Activated T-helper 1 cell treated with anti-CD3 and anti-CD28 coated beads, Interleukin-12 subunit alpha, Interleukin-12 subunit beta, Interleukin-2, Interleukin-4 antibody, amounts not matched to agents 30 ng/mL and 10 ng/mL and 1 ng/mL, durations not matched to agents 14 hours and 24 hours and 36 hours (primary cell): Measurements from ENCODE around the gene TEX53. TPM values are rescaled to one million over a fixed set of nuclear protein-coding genes. Genes with fewer than 3 reads are reported as not detected.

Experiments
- DNase-seq: peaks from one replicate; pipeline ENCODE4 v3.0.0; 2021; ENCODE audit warnings: low spot score
- H3K27ac Mint-ChIP-seq: one replicate; pipeline ENCODE4 v1.8.0; 2021; ENCODE audit warnings: mild to moderate bottlenecking, mixed read lengths
- H3K27me3 Mint-ChIP-seq: one replicate; pipeline ENCODE4 v1.8.0; 2022; ENCODE audit warnings: mild to moderate bottlenecking, moderate library complexity, mixed read lengths; ENCODE audit not compliant: insufficient read depth
- H3K36me3 Mint-ChIP-seq: one replicate; pipeline ENCODE4 v1.8.0; 2021; ENCODE audit warnings: low read depth, mixed read lengths
- H3K4me1 Mint-ChIP-seq: one replicate; pipeline ENCODE4 v1.8.0; 2021; ENCODE audit warnings: low read depth, mixed read lengths
- H3K4me3 Mint-ChIP-seq: one replicate; pipeline ENCODE4 v1.8.0; 2021; ENCODE audit warnings: mild to moderate bottlenecking, moderate library complexity, mixed read lengths
- H3K9me3 Mint-ChIP-seq: one replicate; pipeline ENCODE4 v1.8.0; 2021; ENCODE audit warnings: mixed read lengths
- intact Hi-C: fragments of 100-400 bp; cut with micrococcal nuclease; formaldehyde crosslinking; loops from one replicate; pipeline ENCODE4 v1.15.1; 2024
- total RNA-seq: library from RNA; stranded (reverse); gene quantifications from 2 replicates; pipeline ENCODE4 v1.2.3, GENCODE V29; 2022

The TEX53 gene
- total RNA-seq, 1 donor from 2014 or later: not detected

GRCh38 chr9:114624677-114625076, 32.9 kb downstream of the TEX53 start:
- intact Hi-C loops: no loop called here
- H3K36me3 Mint-ChIP-seq: peaks cover 39% of the 10 kb centered on the region
- H3K27ac Mint-ChIP-seq: no peak overlapping the region
- H3K27me3 Mint-ChIP-seq: no peaks in the 10 kb centered on the region
- no peak for DNase-seq
- H3K9me3 Mint-ChIP-seq: no peaks in the 10 kb centered on the region
- H3K4me3 Mint-ChIP-seq: no peak overlapping the region
- peaks cover 2% of the 10 kb centered on the region for H3K4me1 Mint-ChIP-seq

- Mint-ChIP-seq H3K9me3 (no peaks in the 10 kb centered on the region), H3K36me3 (peaks cover 40% of the 10 kb centered on the region), H3K27me3 (no peaks in the 10 kb centered on the region), H3K4me1 (peaks cover 16% of the 10 kb centered on the region), H3K4me3 (no peak overlapping the region), H3K27ac (no peak overlapping the region)
- intact Hi-C loops: no loop called here
- DNase-seq: no peak
These were observed 35.5 kb downstream of the TEX53 start for GRCh38 chr9:114621975-114622609.

- no peaks in the 10 kb centered on the region for H3K9me3 Mint-ChIP-seq
- no peak overlapping the region for H3K27ac Mint-ChIP-seq
- DNase-seq: no peak
These were observed 36.0 kb downstream of the TEX53 start for GRCh38 chr9:114621561-114621960.

GRCh38 chr9:114619191-114619761, 38.3 kb downstream of the TEX53 start:
- no peak for DNase-seq
- no peaks in the 10 kb centered on the region for H3K27me3 Mint-ChIP-seq

More at GRCh38 chr9:114621561-114621960, 36.0 kb downstream of the TEX53 start:
- Mint-ChIP-seq H3K4me1 (peaks cover 22% of the 10 kb centered on the region), H3K4me3 (no peak overlapping the region), H3K27me3 (no peaks in the 10 kb centered on the region), H3K36me3 (peaks cover 38% of the 10 kb centered on the region)
- intact Hi-C loops: no loop called here

GRCh38 chr9:114616684-114617520, 40.7 kb downstream of the TEX53 start:
- Mint-ChIP-seq H3K27ac (peak overlapping the region; percentile 86), H3K9me3 (no peaks in the 10 kb centered on the region), H3K4me3 (peak overlapping the region; percentile 56), H3K27me3 (no peaks in the 10 kb centered on the region), H3K4me1 (peaks cover 56% of the 10 kb centered on the region), H3K36me3 (peaks cover 35% of the 10 kb centered on the region)
- intact Hi-C loops: no loop called here
- no peak for DNase-seq

More at GRCh38 chr9:114619191-114619761, 38.3 kb downstream of the TEX53 start:
- intact Hi-C loops: no loop called here
- Mint-ChIP-seq H3K9me3 (no peaks in the 10 kb centered on the region), H3K4me3 (peak overlapping the region; percentile 64), H3K27ac (peak overlapping the region; percentile 89), H3K36me3 (peaks cover 36% of the 10 kb centered on the region), H3K4me1 (peaks cover 32% of the 10 kb centered on the region)

GRCh38 chr9:114614373-114614772, 43.2 kb downstream of the TEX53 start:
- intact Hi-C loops: loop anchor here (5.0 kb wide), 1 partner anchor 38 kb away; no protein-coding TSS in a partner anchor
- Mint-ChIP-seq H3K4me3 (no peak overlapping the region), H3K27ac (no peak overlapping the region), H3K9me3 (no peaks in the 10 kb centered on the region), H3K36me3 (peaks cover 21% of the 10 kb centered on the region), H3K27me3 (peaks cover 2% of the 10 kb centered on the region), H3K4me1 (peaks cover 64% of the 10 kb centered on the region)
- DNase-seq: no peak

- H3K36me3 Mint-ChIP-seq: peaks cover 18% of the 10 kb centered on the region
- intact Hi-C loops: loop anchor here (2.0 to 5.0 kb wide), 2 partner anchors 38 to 129 kb away; no protein-coding TSS in a partner anchor
- DNase-seq: no peak
- H3K9me3 Mint-ChIP-seq: no peaks in the 10 kb centered on the region
- no peak overlapping the region for H3K4me3 Mint-ChIP-seq
- H3K27ac Mint-ChIP-seq: no peak overlapping the region
- peaks cover 2% of the 10 kb centered on the region for H3K27me3 Mint-ChIP-seq
- H3K4me1 Mint-ChIP-seq: peaks cover 61% of the 10 kb centered on the region
These were observed 43.7 kb downstream of the TEX53 start for GRCh38 chr9:114613919-114614318.

- H3K27me3 Mint-ChIP-seq: peaks cover 2% of the 10 kb centered on the region
- intact Hi-C loops: loop anchor here (2.0 to 5.0 kb wide), 2 partner anchors 39 to 128 kb away; no protein-coding TSS in a partner anchor
- peaks cover 14% of the 10 kb centered on the region for H3K36me3 Mint-ChIP-seq
- peak overlapping the region; percentile 89 for H3K4me3 Mint-ChIP-seq
- no peak for DNase-seq
- H3K27ac Mint-ChIP-seq: peak overlapping the region; percentile 86
- H3K4me1 Mint-ChIP-seq: peaks cover 57% of the 10 kb centered on the region
- H3K9me3 Mint-ChIP-seq: no peaks in the 10 kb centered on the region
These were observed 44.5 kb downstream of the TEX53 start for GRCh38 chr9:114613087-114613486.

- Mint-ChIP-seq H3K4me3 (peak overlapping the region; percentile 89), H3K36me3 (peaks cover 14% of the 10 kb centered on the region), H3K27ac (peak overlapping the region; percentile 86), H3K27me3 (peaks cover 2% of the 10 kb centered on the region), H3K4me1 (peaks cover 57% of the 10 kb centered on the region), H3K9me3 (no peaks in the 10 kb centered on the region)
- intact Hi-C loops: loop anchor here (1.0 to 5.0 kb wide), 3 partner anchors 40 to 227 kb away; no protein-coding TSS in a partner anchor
- DNase-seq: no peak
These were observed 45.2 kb downstream of the TEX53 start for GRCh38 chr9:114612272-114612923.

GRCh38 chr9:114611516-114612271, 45.9 kb downstream of the TEX53 start:
- Mint-ChIP-seq H3K4me3 (peak overlapping the region; percentile 89), H3K4me1 (peaks cover 50% of the 10 kb centered on the region)
- intact Hi-C loops: loop anchor here (1.0 to 5.0 kb wide), 6 partner anchors 19 to 594 kb away; partner anchors contain the start of gene ATP6V1G1

GRCh38 chr9:114608525-114608796, 49.1 kb downstream of the TEX53 start:
- DNase-seq: no peak
- Mint-ChIP-seq H3K4me3 (no peak overlapping the region), H3K9me3 (no peaks in the 10 kb centered on the region), H3K27me3 (peaks cover 2% of the 10 kb centered on the region), H3K27ac (no peak overlapping the region), H3K4me1 (peaks cover 30% of the 10 kb centered on the region), H3K36me3 (peaks cover 7% of the 10 kb centered on the region)
- intact Hi-C loops: no loop called here

More at GRCh38 chr9:114611516-114612271, 45.9 kb downstream of the TEX53 start:
- H3K9me3 Mint-ChIP-seq: no peaks in the 10 kb centered on the region
- no peak for DNase-seq
- H3K27ac Mint-ChIP-seq: peak overlapping the region; percentile 86
- peaks cover 11% of the 10 kb centered on the region for H3K36me3 Mint-ChIP-seq
- peaks cover 2% of the 10 kb centered on the region for H3K27me3 Mint-ChIP-seq
